GM12892 (cell line): ENCODE measurements around the gene EPHA1.

Experiments
- POLR2A ChIP-seq: IDR thresholded peaks from 2 replicates; pipeline ENCODE4 v1.6.1; 2011; ENCODE audit warnings: low read depth, low read length, control low read depth
- POLR2AphosphoS5 ChIP-seq: IDR thresholded peaks from 2 replicates; pipeline ENCODE4 v1.6.1; 2011; ENCODE audit warnings: low read depth, low read length, control low read depth
- TAF1 ChIP-seq: IDR thresholded peaks from 2 replicates; pipeline ENCODE4 v1.6.1; 2011; ENCODE audit warnings: low read depth, mild to moderate bottlenecking, control low read depth, low read length, borderline replicate concordance

GRCh38 chr7:143407287-143408251, 1.1 kb downstream of the EPHA1 start:
- TF ChIP-seq POLR2A: no peak
- no peak for TF ChIP-seq POLR2AphosphoS5
- no peak for TF ChIP-seq TAF1
